Measurements from ENCODE around the gene EBI3.
"Not testable (repeated sequence)": the region's sequence is repeated elsewhere in the genome, so short reads cannot be mapped to it uniquely, and the experiment has no call there.

EBI3 gene

DNA sequence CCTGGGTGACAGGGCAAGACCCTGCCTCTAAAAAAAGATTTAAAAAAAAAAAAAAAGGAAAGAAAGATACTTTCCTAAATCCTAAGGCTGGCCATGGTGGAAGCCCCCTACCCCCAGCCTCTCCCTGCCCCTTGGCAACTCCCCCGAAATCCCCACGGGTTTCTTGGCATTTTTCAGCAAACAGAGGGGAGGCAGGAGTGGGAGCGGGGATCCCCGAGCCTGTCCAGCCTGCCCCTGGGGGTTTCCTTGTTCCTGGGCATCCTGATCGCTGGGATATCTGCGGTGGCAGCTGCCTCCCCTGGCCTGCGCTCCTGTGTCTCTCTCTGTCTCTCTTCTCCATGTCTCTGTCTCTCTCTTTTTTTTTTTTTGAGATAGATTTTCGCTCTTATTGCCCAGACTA, 3.4 kb upstream of the EBI3 start:
- H3K27me3 ChIP-seq = peaks cover 0 to 42% of the 10 kb centered on the region in 2 donors
- DNase-seq = no peak
- intact Hi-C loops (cut with DNase I; ENCODE audit: low total_unique reads) = no loop called here
- no peaks in the 10 kb centered on the region for H3K9me3 ChIP-seq
- H3K4me1 ChIP-seq = no peaks in the 10 kb centered on the region
- TF ChIP-seq, protein P1, sequence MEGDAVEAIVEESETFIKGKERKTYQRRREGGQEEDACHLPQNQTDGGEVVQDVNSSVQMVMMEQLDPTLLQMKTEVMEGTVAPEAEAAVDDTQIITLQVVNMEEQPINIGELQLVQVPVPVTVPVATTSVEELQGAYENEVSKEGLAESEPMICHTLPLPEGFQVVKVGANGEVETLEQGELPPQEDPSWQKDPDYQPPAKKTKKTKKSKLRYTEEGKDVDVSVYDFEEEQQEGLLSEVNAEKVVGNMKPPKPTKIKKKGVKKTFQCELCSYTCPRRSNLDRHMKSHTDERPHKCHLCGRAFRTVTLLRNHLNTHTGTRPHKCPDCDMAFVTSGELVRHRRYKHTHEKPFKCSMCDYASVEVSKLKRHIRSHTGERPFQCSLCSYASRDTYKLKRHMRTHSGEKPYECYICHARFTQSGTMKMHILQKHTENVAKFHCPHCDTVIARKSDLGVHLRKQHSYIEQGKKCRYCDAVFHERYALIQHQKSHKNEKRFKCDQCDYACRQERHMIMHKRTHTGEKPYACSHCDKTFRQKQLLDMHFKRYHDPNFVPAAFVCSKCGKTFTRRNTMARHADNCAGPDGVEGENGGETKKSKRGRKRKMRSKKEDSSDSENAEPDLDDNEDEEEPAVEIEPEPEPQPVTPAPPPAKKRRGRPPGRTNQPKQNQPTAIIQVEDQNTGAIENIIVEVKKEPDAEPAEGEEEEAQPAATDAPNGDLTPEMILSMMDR (IDR thresholded peaks at IDR 0.05) = no peak
- H3K27ac ChIP-seq = no peak overlapping the region
- no peak overlapping the region for H3K4me3 ChIP-seq
- H3K36me3 ChIP-seq = no peaks in the 10 kb centered on the region

DNA sequence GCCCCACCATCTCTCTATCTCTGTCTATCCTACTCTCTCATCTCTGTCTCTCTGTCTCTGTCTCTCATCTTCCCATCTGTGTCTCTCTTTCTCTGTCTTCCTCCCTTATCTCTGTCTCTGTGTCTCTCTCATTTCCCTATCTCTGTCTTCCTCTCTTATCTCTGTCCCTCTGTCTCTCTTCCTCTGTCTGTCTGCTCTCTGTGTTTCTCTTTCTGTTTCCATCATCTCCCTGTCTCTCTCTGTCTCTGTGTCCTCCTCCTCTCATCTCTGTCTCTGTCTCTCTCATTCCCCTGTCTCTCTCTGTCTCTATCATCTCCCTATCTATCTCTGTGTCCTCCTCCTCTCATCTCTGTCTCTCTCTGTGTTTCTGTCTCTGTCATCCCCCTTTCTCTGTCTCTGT, 1.6 kb upstream of the EBI3 start:
- Histone ChIP-seq H3K4me1 (no peaks in the 10 kb centered on the region), H3K36me3 (no peaks in the 10 kb centered on the region), H3K9me3 (no peaks in the 10 kb centered on the region), H3K4me3 (no peak overlapping the region), H3K27ac (no peak overlapping the region), H3K27me3 (peaks cover 0 to 52% of the 10 kb centered on the region in 2 donors)
- no peak for DNase-seq
- TF ChIP-seq, protein P1 (IDR thresholded peaks at IDR 0.05) = no peak
- intact Hi-C loops (cut with DNase I; ENCODE audit: low total_unique reads) = no loop called here

DNA sequence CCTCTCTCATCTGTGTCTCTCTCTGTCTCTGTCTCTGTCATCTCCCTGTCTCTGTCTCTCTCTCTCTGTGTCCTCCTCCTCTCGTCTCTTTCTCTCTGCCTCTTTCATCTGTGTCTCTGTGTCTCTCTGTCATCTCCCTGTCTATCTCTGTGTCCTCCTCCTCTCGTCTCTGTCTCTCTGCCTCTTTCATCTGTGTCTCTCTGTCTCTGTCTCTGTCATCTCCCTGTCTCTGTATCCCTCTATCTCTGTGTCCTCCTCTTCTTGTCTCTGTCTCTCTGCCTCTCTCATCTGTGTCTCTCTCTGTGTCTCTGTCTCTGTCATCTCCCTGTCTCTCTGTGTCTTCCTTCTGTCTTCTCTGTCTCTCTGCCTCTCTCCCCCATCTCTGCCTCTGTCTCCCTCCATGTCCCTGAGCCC, 551 bp upstream of the EBI3 start:
- Histone ChIP-seq H3K27me3 (peaks cover 0 to 62% of the 10 kb centered on the region in 2 donors), H3K27ac (no peak overlapping the region), H3K9me3 (no peaks in the 10 kb centered on the region), H3K36me3 (no peaks in the 10 kb centered on the region), H3K4me3 (no peak overlapping the region), H3K4me1 (no peaks in the 10 kb centered on the region)
- TF ChIP-seq, protein P1 (IDR thresholded peaks at IDR 0.05) = no peak
- intact Hi-C loops (cut with DNase I; ENCODE audit: low total_unique reads) = no loop called here
- no peak for DNase-seq

DNA sequence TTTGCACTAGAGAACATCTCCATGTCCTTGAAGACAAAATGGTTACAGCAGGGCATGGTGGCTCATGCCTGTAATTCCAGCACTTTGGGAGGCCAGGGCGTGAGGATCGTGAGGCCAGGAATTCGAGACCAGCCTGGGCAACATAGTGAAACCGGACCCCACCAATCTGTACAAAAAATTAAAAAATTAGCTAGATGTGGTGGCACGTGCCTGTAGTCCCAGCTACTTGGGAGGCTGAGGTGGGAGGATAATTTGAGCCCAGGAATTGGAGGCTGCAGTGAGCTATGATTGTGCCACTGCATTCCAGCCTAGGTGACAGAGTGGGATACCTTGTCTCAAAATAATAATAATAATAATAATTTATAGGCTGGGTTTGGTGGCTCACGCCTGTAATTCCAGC, 914 bp downstream of the EBI3 start:
- intact Hi-C loops (cut with DNase I; ENCODE audit: low total_unique reads); H3K4me3 ChIP-seq; H3K9me3 ChIP-seq; H3K36me3 ChIP-seq; H3K4me1 ChIP-seq; DNase-seq; H3K27ac ChIP-seq: not testable (repeated sequence)
- H3K27me3 ChIP-seq = peaks cover 0 to 77% of the 10 kb centered on the region in 2 donors

DNA sequence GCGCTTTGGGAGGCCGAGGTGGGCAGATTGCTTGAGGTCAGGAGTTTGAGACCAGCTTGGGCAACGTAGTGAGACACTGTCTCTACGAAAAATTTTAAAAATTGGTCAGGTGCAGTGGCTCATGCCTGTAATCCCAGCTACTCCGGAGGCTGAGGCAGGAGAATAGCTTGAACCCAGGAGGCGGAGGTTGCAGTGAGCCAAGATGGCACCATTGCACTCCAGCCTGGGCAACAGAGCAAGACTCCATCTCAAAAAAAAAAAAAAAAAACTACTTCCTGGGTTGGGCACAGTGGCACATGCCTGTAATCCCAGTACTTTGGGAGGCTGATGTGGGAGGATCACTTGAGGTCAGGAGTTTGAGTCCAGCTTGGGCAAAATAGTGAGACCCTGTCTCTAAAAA, 2.2 kb downstream of the EBI3 start:
- H3K9me3 ChIP-seq; intact Hi-C loops (cut with DNase I; ENCODE audit: low total_unique reads); H3K27ac ChIP-seq; H3K4me3 ChIP-seq; DNase-seq; H3K36me3 ChIP-seq; H3K4me1 ChIP-seq: not testable (repeated sequence)
- peaks cover 0 to 79% of the 10 kb centered on the region in 2 donors for H3K27me3 ChIP-seq

DNA sequence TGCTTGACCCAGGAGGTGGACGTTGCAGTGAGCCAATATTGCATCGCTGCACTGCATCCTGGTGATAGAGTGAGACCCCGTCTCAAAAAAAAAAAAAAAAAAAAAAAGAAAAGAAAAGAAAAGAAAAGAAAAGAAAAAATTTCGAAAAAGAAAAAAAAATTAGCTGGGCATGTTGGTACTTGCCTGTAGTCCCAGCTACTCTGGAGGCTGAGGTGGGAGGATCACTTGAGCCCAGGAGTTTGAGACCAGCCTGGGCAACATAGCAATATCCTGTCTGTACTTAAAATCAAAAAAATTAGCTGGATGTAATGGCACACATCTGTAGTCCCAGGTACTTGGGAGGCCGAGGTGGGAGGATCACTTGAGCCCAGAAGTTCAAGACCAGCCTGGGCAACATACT, 2.8 kb downstream of the EBI3 start:
- H3K9me3 ChIP-seq; H3K4me1 ChIP-seq; H3K4me3 ChIP-seq; intact Hi-C loops (cut with DNase I; ENCODE audit: low total_unique reads); DNase-seq; H3K36me3 ChIP-seq; H3K27ac ChIP-seq: not testable (repeated sequence)
- H3K27me3 ChIP-seq = peaks cover 0 to 81% of the 10 kb centered on the region in 2 donors

DNA sequence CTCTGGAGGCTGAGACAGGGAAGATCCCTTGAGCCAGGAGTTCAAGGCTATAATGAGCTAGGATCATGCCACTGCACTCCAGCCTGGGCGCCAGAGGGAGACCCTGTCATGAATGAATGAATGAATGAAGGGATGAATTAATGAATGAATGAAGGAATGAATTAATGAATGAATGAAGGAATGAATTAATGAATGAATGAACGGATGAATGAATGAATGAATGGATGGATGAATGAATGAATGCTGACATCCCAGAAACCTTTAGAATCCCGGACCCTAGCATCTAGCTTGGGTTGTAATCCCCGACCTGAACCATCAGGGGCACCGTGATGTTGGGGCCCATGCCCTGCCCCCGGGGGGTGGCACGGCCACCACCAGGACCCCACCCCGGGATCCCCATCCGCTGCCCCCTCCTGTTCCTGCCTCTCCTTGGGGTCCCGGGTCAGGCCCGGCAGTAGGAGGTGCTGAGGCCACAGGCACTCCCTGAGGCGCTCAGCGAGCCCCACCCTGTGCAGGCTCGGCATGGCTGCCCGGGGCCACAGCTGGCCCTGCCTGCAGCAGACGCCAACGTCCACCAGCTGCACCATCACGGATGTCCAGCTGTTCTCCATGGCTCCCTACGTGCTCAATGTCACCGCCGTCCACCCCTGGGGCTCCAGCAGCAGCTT, 3.4 kb downstream of the EBI3 start:
- H3K27me3 ChIP-seq = peaks cover 0 to 78% of the 10 kb centered on the region in 2 donors
- no peak overlapping the region for H3K27ac ChIP-seq
- no peaks in the 10 kb centered on the region for H3K36me3 ChIP-seq
- H3K9me3 ChIP-seq = no peaks in the 10 kb centered on the region
- no peaks in the 10 kb centered on the region for H3K4me1 ChIP-seq
- no peak overlapping the region for H3K4me3 ChIP-seq
- no peak for DNase-seq
- intact Hi-C loops (cut with DNase I; ENCODE audit: low total_unique reads) = no loop called here
- TF ChIP-seq, protein P1 (IDR thresholded peaks at IDR 0.05) = no peak
